HepG2 (cell line): Measurements from ENCODE around the gene DBNDD2. TPM values are rescaled to one million over a fixed set of nuclear protein-coding genes. Genes with fewer than 3 reads are reported as not detected.

ENCODE experiments used
- CHCHD3 ChIP-seq: sonication (generic); formaldehyde crosslinking; IDR thresholded peaks from 2 replicates; pipeline ENCODE4 v1.8.0; 2022; ENCODE audit warnings: mild to moderate bottlenecking, missing genetic modification reagents, moderate library complexity
- CREB1 ChIP-seq, 2 experiments: fragments of 450-650 bp in 1 of 2; IDR thresholded peaks; 2 replicates each; pipeline ENCODE4 v1.6.1; 2016 to 2017; ENCODE audit warnings: control low read depth in 1 of 2, mild to moderate bottlenecking in 1 of 2, missing compliant biosample characterization in 1 of 2, missing genetic modification characterization in 1 of 2
- ERF ChIP-seq: IDR thresholded peaks from 2 replicates; pipeline ENCODE4 v1.6.1; 2018; ENCODE audit warnings: missing biosample characterization, missing genetic modification reagents
- FOXC1 ChIP-seq: sonication (generic); formaldehyde crosslinking; IDR thresholded peaks from 2 replicates; pipeline ENCODE4 v1.8.0; 2022; ENCODE audit warnings: mild to moderate bottlenecking, missing genetic modification reagents, borderline replicate concordance
- FOXO1 ChIP-seq: sonication (generic); formaldehyde crosslinking; IDR thresholded peaks from 2 replicates; pipeline ENCODE4 v1.4.0; 2020; ENCODE audit warnings: missing genetic modification reagents
- HHEX ChIP-seq: IDR thresholded peaks from 2 replicates; pipeline ENCODE4 v1.6.1; 2016; ENCODE audit warnings: control low read depth
- KAT7 ChIP-seq: IDR thresholded peaks from 2 replicates; pipeline ENCODE4 v1.6.1; 2018; ENCODE audit warnings: borderline replicate concordance, missing compliant biosample characterization
- RBM39 ChIP-seq: fragments of 200-400 bp; formaldehyde crosslinking; IDR thresholded peaks from one replicate; pipeline ENCODE4 v1.6.1; 2018; ENCODE audit warnings: antibody characterized with exemption, mild to moderate bottlenecking, low read depth, low read length; ENCODE audit not compliant: poor library complexity, severe bottlenecking
- SNRNP70 ChIP-seq: fragments of 200-400 bp; formaldehyde crosslinking; IDR thresholded peaks from 2 replicates; pipeline ENCODE4 v1.6.1; 2017; ENCODE audit warnings: mild to moderate bottlenecking, low read depth, low read length, moderate library complexity
- SYNCRIP ChIP-seq: fragments of 200-400 bp; formaldehyde crosslinking; IDR thresholded peaks from 2 replicates; pipeline ENCODE4 v1.6.1; 2018; ENCODE audit warnings: mild to moderate bottlenecking, low read depth, low read length; ENCODE audit not compliant: insufficient read depth
- ZKSCAN5 ChIP-seq: sonication (generic); formaldehyde crosslinking; IDR thresholded peaks from 2 replicates; pipeline ENCODE4 v1.5.1; 2020; ENCODE audit warnings: mild to moderate bottlenecking, missing genetic modification reagents
- ZNF124 ChIP-seq: sonication (generic); formaldehyde crosslinking; IDR thresholded peaks from 2 replicates; pipeline ENCODE4 v1.4.0; 2020; ENCODE audit warnings: missing genetic modification reagents
- ZNF678 ChIP-seq: sonication (generic); formaldehyde crosslinking; IDR thresholded peaks from 2 replicates; pipeline ENCODE4 v1.4.0; 2020; ENCODE audit warnings: mild to moderate bottlenecking, missing genetic modification reagents
- ZNF747 ChIP-seq: sonication (generic); formaldehyde crosslinking; IDR thresholded peaks from 2 replicates; pipeline ENCODE4 v1.8.1; 2023; ENCODE audit warnings: missing genetic modification reagents, mild to moderate bottlenecking, borderline replicate concordance
- ZNF75D ChIP-seq: sonication (generic); formaldehyde crosslinking; IDR thresholded peaks from 2 replicates; pipeline ENCODE4 v1.8.1; 2023; ENCODE audit warnings: missing genetic modification reagents, mild to moderate bottlenecking, borderline replicate concordance
- polyA plus RNA-seq, 8 experiments: library from polyadenylated mRNA; depleted of rRNA in 3 of 8; stranded (reverse) in 7 of 8; unstranded in 1 of 8; fragments of >200 nt; fragmentation: Illumina TruSeq in 4 of 8; extraction: Trizol in 4 of 8; gene quantifications; 2 replicates each; pipeline versions ENCODE4 v1.2.1 to v1.2.3, GENCODE V29; 2011 to 2016; ENCODE audit warnings: low read depth in 4 of 8, missing spikeins in 1 of 8, mixed read lengths in 1 of 8; ENCODE audit not compliant: insufficient read depth in 1 of 8
- total RNA-seq, 5 experiments: library from RNA; depleted of rRNA; stranded (reverse); fragments of >200 nt; fragmentation: Illumina TruSeq; extraction: Trizol; gene quantifications; 2 replicates each; pipeline ENCODE4 v1.2.3, GENCODE V29; 2016; ENCODE audit warnings: low read depth in 1 of 5
- TF ChIP-seq, protein P1 (sequence below): sonication (generic); formaldehyde crosslinking; IDR thresholded peaks from 2 replicates; pipeline ENCODE4 v1.8.1; 2023; ENCODE audit warnings: mild to moderate bottlenecking, missing genetic modification reagents
- TF ChIP-seq, protein P2 (sequence below): sonication (generic); formaldehyde crosslinking; IDR thresholded peaks from 2 replicates; pipeline ENCODE4 v1.4.0; 2020; ENCODE audit warnings: mild to moderate bottlenecking, missing genetic modification reagents
- TF ChIP-seq, protein P3 (sequence below): sonication (generic); formaldehyde crosslinking; IDR thresholded peaks from 2 replicates; pipeline ENCODE4 v1.4.0; 2020; ENCODE audit warnings: missing genetic modification reagents, borderline replicate concordance

DBNDD2 gene
- total and polyA plus RNA-seq, 2 of the 13 experiments (the other 11 are each of a cell fraction or from before 2014, with no cell fraction given): 16.7 to 47.6 TPM

DNA sequence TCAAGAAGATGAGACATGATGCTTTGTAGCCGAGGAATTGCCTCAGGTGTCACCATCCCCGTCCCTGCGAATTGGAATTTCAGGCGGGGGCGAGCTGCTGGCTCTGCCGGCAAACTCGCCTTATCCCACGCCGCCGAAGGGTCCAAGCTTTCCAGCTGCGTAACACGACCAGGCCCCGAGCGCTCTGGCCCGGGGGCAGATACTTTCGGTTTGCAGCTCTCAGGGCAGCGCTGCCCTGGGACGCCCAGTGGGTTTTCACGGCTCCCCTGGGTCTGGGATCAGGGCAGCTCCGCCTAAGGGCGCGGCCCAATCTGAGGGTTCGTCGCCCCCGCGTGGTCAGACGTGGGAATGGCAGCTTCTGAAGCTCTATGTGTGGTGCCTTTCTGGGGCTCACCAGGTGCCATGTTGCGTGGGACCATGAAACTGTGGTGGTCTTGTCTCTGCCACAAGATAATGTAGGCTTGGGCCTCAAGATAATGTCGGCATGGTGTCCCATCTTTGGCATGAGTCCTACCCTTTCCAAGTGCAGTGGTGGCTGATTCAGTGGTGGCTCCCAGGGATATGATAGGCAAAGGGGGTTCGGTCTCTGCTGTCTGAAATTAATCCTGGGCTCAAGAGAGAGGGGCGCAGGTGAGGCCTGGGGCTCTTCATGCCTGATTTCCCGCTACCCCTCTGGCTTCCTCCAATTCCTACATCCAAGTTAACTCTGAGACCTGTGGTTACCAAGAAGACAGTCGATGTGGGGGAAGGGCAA lies 28.8 kb downstream of the DBNDD2 start (continued):
- TF ChIP-seq, protein P1, sequence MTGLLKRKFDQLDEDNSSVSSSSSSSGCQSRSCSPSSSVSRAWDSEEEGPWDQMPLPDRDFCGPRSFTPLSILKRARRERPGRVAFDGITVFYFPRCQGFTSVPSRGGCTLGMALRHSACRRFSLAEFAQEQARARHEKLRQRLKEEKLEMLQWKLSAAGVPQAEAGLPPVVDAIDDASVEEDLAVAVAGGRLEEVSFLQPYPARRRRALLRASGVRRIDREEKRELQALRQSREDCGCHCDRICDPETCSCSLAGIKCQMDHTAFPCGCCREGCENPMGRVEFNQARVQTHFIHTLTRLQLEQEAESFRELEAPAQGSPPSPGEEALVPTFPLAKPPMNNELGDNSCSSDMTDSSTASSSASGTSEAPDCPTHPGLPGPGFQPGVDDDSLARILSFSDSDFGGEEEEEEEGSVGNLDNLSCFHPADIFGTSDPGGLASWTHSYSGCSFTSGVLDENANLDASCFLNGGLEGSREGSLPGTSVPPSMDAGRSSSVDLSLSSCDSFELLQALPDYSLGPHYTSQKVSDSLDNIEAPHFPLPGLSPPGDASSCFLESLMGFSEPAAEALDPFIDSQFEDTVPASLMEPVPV: no peak; the same call in 1 of the 2 replicates
- TF ChIP-seq FOXO1 (CRISPR knock-in tag) (peak; percentile 80), KAT7 (no peak), ZNF124 (CRISPR knock-in tag) (no peak; the same call in none of the 2 replicates), ZKSCAN5 (CRISPR knock-in tag) (no peak), ZNF75D (CRISPR knock-in tag) (no peak), SYNCRIP (no peak), RBM39 (peak; percentile 93), HHEX (CRISPR knock-in tag) (no peak), ZNF747 (CRISPR knock-in tag) (no peak; the same call in 1 of the 2 replicates), FOXC1 (CRISPR knock-in tag) (peak; percentile 96), ZNF678 (CRISPR knock-in tag) (no peak; the same call in 1 of the 2 replicates), SNRNP70 (no peak), CREB1 (IDR thresholded peaks at IDR 0.05) (no peak), CREB1 (CRISPR knock-in tag; IDR thresholded peaks at IDR 0.05) (no peak), ERF (CRISPR knock-in tag) (peak; percentile 94), CHCHD3 (CRISPR knock-in tag) (peak; percentile 68; the same call in 1 of the 2 replicates)
- TF ChIP-seq, protein P2, sequence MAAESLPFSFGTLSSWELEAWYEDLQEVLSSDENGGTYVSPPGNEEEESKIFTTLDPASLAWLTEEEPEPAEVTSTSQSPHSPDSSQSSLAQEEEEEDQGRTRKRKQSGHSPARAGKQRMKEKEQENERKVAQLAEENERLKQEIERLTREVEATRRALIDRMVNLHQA (CRISPR knock-in tag): no peak
- TF ChIP-seq, protein P3, sequence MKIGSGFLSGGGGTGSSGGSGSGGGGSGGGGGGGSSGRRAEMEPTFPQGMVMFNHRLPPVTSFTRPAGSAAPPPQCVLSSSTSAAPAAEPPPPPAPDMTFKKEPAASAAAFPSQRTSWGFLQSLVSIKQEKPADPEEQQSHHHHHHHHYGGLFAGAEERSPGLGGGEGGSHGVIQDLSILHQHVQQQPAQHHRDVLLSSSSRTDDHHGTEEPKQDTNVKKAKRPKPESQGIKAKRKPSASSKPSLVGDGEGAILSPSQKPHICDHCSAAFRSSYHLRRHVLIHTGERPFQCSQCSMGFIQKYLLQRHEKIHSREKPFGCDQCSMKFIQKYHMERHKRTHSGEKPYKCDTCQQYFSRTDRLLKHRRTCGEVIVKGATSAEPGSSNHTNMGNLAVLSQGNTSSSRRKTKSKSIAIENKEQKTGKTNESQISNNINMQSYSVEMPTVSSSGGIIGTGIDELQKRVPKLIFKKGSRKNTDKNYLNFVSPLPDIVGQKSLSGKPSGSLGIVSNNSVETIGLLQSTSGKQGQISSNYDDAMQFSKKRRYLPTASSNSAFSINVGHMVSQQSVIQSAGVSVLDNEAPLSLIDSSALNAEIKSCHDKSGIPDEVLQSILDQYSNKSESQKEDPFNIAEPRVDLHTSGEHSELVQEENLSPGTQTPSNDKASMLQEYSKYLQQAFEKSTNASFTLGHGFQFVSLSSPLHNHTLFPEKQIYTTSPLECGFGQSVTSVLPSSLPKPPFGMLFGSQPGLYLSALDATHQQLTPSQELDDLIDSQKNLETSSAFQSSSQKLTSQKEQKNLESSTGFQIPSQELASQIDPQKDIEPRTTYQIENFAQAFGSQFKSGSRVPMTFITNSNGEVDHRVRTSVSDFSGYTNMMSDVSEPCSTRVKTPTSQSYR (CRISPR knock-in tag): no peak
